OCI-LY1 (cell line): Measurements from ENCODE around the gene SDHA.
"Not testable (repeated sequence)": the region's sequence is repeated elsewhere in the genome, so short reads cannot be mapped to it uniquely, and the experiment has no call there.

ENCODE experiments used
- H2AFZ ChIP-seq: fragments of 200-600 bp; sonication (generic), shearing (Covaris generic); 2 replicates; pipeline ENCODE4 v1.6.0; 2014; ENCODE audit warnings: antibody characterized with exemption, mild to moderate bottlenecking, low read length
- H3F3A ChIP-seq: fragments of 200-600 bp; sonication (generic), shearing (Covaris generic); 2 replicates; pipeline ENCODE4 v1.6.0; 2014; ENCODE audit warnings: mild to moderate bottlenecking, antibody characterized with exemption, low read length, moderate library complexity; ENCODE audit not compliant: insufficient read depth
- H3K27ac ChIP-seq: fragments of 200-600 bp; sonication (generic); 2 replicates; pipeline ENCODE4 v1.5.1; 2014; ENCODE audit warnings: low read length, mixed run types, mild to moderate bottlenecking, low read depth; ENCODE audit not compliant: poor library complexity, severe bottlenecking
- H3K27me3 ChIP-seq: fragments of 200-600 bp; sonication (generic); 2 replicates; pipeline ENCODE4 v1.6.0; 2014; ENCODE audit warnings: antibody characterized with exemption, mild to moderate bottlenecking, low read length, moderate library complexity; ENCODE audit not compliant: insufficient read depth
- H3K36me3 ChIP-seq: fragments of 200-600 bp; sonication (generic); 2 replicates; pipeline ENCODE4 v1.6.1; 2014; ENCODE audit warnings: mild to moderate bottlenecking, antibody characterized with exemption, low read length, moderate library complexity, mixed read lengths; ENCODE audit not compliant: insufficient read depth
- H3K4me1 ChIP-seq: fragments of 200-600 bp; sonication (generic); 2 replicates; pipeline ENCODE4 v1.5.1; 2014; ENCODE audit warnings: mild to moderate bottlenecking, low read length, moderate library complexity; ENCODE audit not compliant: insufficient read depth, severe bottlenecking
- H3K4me2 ChIP-seq: fragments of 200-600 bp; sonication (generic), shearing (Covaris generic); 2 replicates; pipeline ENCODE4 v1.6.1; 2014; ENCODE audit warnings: low read length
- H3K4me3 ChIP-seq: fragments of 200-600 bp; sonication (generic); 2 replicates; pipeline ENCODE4 v1.5.1; 2014; ENCODE audit warnings: low read length, low read depth, mild to moderate bottlenecking, mixed read lengths; ENCODE audit not compliant: poor library complexity, severe bottlenecking
- H3K79me2 ChIP-seq: fragments of 200-600 bp; shearing (Covaris generic); 2 replicates; pipeline ENCODE4 v1.6.1; 2016; ENCODE audit warnings: mixed run types, low read length, mixed read lengths; ENCODE audit not compliant: insufficient read depth
- H3K9ac ChIP-seq: fragments of 200-600 bp; sonication (generic), shearing (Covaris generic); 2 replicates; pipeline ENCODE4 v1.6.1; 2014; ENCODE audit warnings: mild to moderate bottlenecking, low read length, mixed read lengths
- H3K9me2 ChIP-seq: fragments of 200-600 bp; sonication (generic), shearing (Covaris generic); 2 replicates; pipeline ENCODE4 v1.6.1; 2014; ENCODE audit warnings: low read depth, mild to moderate bottlenecking, low read length, mixed read lengths
- H3K9me3 ChIP-seq: fragments of 200-600 bp; shearing (Covaris generic); 2 replicates; pipeline ENCODE4 v1.6.1; 2014; ENCODE audit warnings: low read length, mixed read lengths
- H4K20me1 ChIP-seq: fragments of 200-600 bp; sonication (generic), shearing (Covaris generic); 2 replicates; pipeline ENCODE4 v1.6.0; 2016; ENCODE audit warnings: mild to moderate bottlenecking, low read length; ENCODE audit not compliant: insufficient read depth
- EZH2 ChIP-seq: fragments of 200-600 bp; sonication (generic), shearing (Covaris generic); IDR thresholded peaks from 2 replicates; pipeline ENCODE4 v1.8.0; 2017; ENCODE audit warnings: borderline replicate concordance, mixed run types, mild to moderate bottlenecking, antibody characterized with exemption, low read length, moderate library complexity, mixed read lengths
- TF ChIP-seq, protein P1 (sequence below): fragments of 200-600 bp; sonication (generic), shearing (Covaris generic); IDR thresholded peaks from 2 replicates; pipeline ENCODE4 v1.5.1; 2017; ENCODE audit warnings: mild to moderate bottlenecking, antibody characterized with exemption, low read length, moderate library complexity, mixed read lengths

SDHA gene

DNA sequence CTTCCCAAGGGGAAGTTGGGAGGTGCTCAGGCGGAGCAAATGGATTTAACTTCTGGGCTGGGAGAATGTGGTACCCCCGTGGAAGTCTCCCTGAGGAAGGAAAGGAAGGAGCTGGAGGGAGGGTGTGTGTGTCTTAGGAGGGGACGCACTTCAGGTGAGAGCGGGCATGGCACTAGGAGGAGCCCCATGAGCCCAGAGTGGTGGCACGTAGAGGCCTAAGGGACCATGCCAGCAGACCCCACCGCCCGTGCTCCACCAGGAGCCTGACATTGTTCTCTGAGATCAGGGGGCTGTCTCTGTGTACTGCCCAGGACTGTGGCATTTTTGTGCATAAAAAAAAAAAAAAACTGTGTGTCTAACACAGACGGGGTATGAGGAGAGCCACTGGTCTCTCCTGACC is 84.8 kb downstream of the SDHA start:
- Histone ChIP-seq H3K4me1 (peaks cover 17% of the 10 kb centered on the region), H4K20me1 (no peaks in the 10 kb centered on the region), H3K27ac (peak overlapping the region; percentile 45), H3K9ac (no peak overlapping the region), H3K9me2 (no peaks in the 10 kb centered on the region), H3K79me2 (no peaks in the 10 kb centered on the region), H3K36me3 (peaks cover 28% of the 10 kb centered on the region), H3K4me2 (no peak overlapping the region), H3F3A (no peaks in the 10 kb centered on the region), H3K27me3 (no peaks in the 10 kb centered on the region), H2AFZ (no peak overlapping the region), H3K4me3 (no peak overlapping the region), H3K9me3 (no peaks in the 10 kb centered on the region)
- no peak for TF ChIP-seq EZH2
- TF ChIP-seq, protein P1, sequence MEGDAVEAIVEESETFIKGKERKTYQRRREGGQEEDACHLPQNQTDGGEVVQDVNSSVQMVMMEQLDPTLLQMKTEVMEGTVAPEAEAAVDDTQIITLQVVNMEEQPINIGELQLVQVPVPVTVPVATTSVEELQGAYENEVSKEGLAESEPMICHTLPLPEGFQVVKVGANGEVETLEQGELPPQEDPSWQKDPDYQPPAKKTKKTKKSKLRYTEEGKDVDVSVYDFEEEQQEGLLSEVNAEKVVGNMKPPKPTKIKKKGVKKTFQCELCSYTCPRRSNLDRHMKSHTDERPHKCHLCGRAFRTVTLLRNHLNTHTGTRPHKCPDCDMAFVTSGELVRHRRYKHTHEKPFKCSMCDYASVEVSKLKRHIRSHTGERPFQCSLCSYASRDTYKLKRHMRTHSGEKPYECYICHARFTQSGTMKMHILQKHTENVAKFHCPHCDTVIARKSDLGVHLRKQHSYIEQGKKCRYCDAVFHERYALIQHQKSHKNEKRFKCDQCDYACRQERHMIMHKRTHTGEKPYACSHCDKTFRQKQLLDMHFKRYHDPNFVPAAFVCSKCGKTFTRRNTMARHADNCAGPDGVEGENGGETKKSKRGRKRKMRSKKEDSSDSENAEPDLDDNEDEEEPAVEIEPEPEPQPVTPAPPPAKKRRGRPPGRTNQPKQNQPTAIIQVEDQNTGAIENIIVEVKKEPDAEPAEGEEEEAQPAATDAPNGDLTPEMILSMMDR, result no peak

DNA sequence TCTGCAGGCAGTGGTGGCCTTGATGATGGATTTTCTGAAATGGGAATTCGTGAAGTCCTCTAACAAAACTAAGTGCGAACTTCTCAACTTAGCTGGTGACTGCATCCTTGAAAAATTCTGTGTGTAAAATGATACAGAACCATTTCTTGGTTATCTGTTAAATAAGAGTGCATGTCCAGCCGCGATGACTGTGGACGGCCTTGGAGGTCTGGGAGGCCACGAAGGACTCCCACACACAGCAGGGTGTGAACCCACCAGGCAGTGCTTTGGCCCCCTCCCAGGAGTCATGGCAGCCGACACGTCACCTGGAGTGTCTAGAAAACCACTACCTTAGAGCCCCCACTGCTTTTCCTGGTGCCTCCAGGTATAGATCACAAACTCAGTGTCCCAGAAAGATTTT is 85.6 kb downstream of the SDHA start:
- H4K20me1 ChIP-seq, H3K79me2 ChIP-seq, H3K27me3 ChIP-seq: not testable (repeated sequence)

DNA sequence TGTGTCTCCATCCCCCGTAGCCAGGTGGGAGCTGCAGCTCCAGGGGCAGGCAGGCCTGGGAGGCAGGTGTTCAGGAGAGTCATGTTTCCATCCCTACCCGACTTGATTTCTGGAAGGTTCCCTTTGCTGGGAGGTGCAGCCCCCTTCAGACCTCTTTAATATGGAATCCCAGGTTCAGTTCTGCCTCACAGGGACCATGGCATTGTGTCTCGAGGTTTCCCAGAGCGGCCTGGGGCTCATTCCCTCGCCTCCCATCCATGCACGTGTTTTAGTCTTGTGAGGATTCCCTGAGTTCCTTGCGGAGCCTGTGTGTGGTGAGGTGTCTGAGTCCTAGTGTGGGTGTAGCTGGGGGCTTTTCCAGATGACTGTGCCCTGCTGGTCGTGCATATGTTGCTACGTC is 86.9 kb downstream of the SDHA start:
- Histone ChIP-seq H3K9ac (no peak overlapping the region), H4K20me1 (no peaks in the 10 kb centered on the region), H2AFZ (no peak overlapping the region), H3F3A (no peaks in the 10 kb centered on the region), H3K4me3 (no peak overlapping the region), H3K4me2 (no peak overlapping the region), H3K4me1 (peaks cover 28% of the 10 kb centered on the region), H3K9me3 (no peaks in the 10 kb centered on the region), H3K27me3 (no peaks in the 10 kb centered on the region), H3K79me2 (no peaks in the 10 kb centered on the region), H3K9me2 (no peaks in the 10 kb centered on the region), H3K36me3 (peaks cover 29% of the 10 kb centered on the region), H3K27ac (no peak overlapping the region)
- TF ChIP-seq, protein P1, result no peak
- TF ChIP-seq EZH2, result no peak

More for the DNA sequence above, 85.6 kb downstream of the SDHA start:
- H3K27ac ChIP-seq, H3K9ac ChIP-seq, H2AFZ ChIP-seq, H3K9me2 ChIP-seq, H3F3A ChIP-seq, H3K9me3 ChIP-seq, H3K4me3 ChIP-seq, H3K4me2 ChIP-seq: not testable (repeated sequence)
- Histone ChIP-seq H3K4me1 (peaks cover 23% of the 10 kb centered on the region), H3K36me3 (peaks cover 28% of the 10 kb centered on the region)

DNA sequence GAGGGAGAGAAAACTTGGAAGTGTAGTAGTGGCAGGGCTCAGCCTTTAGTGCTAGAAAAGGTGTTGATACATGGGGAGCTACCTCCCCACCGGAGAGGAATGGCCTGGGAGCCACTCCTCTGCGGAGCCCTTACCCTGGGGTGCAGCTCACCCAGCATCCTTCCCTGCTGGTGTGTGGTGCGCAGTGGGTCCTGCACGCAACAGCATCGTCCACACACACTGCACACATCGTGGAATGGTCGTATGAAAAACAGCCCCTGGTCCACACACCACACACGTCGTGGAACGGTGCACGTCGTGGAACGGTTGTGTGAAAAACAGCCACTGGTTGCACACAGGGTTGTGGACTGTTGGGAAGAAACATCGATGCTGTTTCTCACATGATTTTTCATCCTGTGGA is 87.3 kb downstream of the SDHA start:
- H3K9ac ChIP-seq, result no peak overlapping the region
- H3K9me2 ChIP-seq, result no peaks in the 10 kb centered on the region
- no peak overlapping the region for H3K4me2 ChIP-seq
- no peak for TF ChIP-seq EZH2
- TF ChIP-seq, protein P1, result no peak
- no peaks in the 10 kb centered on the region for H3K27me3 ChIP-seq
- no peak overlapping the region for H2AFZ ChIP-seq
- peaks cover 33% of the 10 kb centered on the region for H3K36me3 ChIP-seq
- peaks cover 28% of the 10 kb centered on the region for H3K4me1 ChIP-seq
- no peak overlapping the region for H3K27ac ChIP-seq
- no peaks in the 10 kb centered on the region for H3K79me2 ChIP-seq
- H4K20me1 ChIP-seq, result no peaks in the 10 kb centered on the region
- H3K4me3 ChIP-seq, result no peak overlapping the region
- no peaks in the 10 kb centered on the region for H3K9me3 ChIP-seq
- no peaks in the 10 kb centered on the region for H3F3A ChIP-seq
